ENCODE results near the gene CYP26A1.

The CYP26A1 gene

DNA sequence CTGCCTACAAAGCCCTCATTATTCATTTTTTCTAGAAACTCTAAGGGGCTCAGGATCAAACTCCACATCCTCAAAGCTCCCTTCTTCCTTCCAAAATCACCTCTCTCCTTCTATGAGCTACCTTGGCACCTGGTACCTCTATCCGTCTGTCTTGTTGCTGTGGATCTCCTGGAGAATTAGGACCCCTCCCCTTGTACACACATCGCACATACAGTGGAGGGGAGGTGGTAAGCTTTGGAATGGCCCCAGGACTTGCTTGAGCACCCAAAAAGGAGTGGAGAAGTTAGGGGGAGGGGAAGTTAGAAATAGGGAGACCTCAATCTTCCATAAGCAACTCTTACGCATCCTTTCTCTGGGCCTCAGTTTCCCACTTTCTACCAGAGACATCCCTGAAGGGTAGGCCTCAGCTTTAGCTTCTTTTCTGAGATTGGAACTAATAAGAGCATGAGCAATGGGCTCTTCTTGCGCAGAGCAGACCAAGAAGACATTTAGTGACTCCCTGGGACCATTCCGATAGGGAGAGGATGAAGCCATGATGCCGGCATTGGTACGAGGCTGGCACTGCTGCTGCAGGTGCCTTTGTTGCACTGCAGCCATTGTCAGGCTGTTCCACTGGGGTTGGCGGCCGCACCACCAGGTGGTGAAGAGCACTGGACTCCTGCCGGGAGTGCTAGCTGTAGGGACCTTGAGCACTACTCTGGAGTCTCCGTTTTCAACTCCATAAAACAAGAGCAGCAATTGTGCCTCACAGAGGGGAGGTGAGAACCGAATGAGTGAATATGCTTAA, 8.6 kb upstream of the CYP26A1 start:
- no peak for DNase-seq (ENCODE audit: low spot score)

DNA sequence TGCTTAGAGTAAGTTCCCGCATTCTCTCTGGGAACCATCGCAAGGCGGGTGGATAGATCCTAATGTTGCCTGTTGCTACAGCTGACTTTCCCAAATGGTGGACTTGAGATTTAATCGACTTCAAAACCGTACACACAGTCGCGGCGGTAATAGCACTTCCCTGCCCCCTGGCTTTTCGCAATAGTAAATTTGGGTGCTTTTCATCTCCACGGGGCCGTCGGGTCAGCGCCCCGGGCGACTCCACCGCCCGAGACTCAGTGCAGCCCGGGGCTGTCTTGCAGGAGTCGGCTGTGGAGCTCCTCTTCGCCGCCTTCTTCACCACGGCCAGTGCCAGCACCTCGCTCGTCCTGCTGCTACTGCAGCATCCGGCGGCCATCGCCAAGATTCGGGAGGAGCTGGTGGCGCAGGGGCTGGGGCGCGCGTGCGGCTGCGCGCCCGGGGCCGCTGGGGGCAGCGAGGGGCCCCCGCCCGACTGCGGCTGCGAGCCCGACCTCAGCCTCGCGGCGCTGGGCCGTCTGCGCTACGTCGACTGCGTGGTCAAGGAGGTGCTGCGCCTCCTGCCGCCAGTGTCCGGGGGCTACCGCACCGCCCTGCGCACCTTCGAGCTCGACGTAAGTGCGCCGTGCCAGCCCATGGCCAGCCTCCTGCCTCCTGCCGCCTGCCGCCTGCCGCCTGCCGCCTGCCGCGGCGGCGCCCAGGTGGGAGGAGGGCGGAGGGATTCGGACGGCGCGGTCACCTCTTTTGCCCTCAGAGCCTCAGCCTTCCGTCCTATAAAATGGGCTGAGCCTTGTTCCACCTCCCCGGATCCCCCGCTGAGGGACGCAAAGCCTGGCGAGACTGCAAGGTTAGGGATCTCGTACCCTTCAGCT, 7.8 kb upstream of the CYP26A1 start:
- no peak for DNase-seq (ENCODE audit: low spot score)

DNA sequence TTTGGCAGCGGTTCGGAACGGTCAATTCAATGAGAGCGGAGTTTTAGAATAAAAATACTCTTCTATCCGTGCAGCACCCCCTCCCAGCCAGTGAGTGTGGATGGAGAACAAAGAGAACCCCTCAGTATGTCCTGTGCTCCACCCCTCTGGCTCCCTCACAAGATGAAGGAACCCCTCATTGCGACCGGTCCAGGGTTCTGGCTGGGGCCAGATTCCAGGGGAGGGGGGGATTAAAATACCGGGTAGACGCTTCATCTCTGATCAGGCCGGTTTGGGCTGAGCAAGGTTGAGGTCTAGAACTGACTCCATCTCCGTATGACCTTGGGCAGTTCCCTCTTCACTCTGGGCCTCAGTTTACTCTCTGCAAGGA, 7.2 kb upstream of the CYP26A1 start:
- DNase-seq (ENCODE audit: low spot score) = no peak

DNA sequence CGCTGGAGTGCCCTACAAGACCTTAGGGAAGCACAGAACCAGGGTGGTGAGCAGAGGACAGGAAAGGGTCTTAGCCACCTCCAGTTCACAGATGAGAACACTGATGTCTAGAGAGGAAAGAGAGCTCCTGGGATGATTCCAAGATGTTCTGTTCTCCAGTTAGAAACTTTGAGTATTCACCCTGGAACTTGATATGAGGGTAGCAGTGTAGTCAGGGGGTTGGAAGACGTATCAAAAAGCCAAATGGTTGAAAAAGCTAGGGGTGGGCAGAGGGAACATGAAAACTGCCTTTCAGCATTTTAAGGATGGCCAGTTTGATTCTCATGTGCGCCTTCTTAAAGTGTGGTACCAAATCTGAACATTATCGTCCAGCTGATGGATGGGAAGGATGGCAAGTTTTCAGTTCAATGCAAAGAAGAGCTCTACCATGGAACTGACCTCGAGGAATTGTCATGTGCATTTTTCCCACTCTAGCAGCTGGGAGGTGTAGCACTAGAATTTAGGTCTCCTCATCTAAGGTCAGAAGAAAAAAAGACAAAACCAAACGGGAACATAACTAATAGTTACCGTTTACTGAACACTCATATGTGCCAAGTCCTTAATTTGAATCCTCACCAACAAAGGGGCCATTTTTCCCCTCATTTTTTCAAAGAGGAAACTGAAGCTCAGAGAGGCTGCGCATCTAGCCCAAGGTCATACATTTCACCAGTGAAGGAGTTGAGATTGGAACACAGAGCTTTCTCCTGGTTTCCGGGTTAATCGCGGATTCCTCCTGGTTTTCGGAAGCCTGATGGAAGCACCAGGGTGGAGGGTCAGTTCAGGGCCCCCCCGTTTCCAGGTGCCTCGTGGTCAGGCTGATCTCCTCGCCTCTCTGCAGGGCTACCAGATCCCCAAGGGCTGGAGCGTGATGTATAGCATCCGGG, 6.0 kb upstream of the CYP26A1 start:
- no peak for DNase-seq (ENCODE audit: low spot score)

DNA sequence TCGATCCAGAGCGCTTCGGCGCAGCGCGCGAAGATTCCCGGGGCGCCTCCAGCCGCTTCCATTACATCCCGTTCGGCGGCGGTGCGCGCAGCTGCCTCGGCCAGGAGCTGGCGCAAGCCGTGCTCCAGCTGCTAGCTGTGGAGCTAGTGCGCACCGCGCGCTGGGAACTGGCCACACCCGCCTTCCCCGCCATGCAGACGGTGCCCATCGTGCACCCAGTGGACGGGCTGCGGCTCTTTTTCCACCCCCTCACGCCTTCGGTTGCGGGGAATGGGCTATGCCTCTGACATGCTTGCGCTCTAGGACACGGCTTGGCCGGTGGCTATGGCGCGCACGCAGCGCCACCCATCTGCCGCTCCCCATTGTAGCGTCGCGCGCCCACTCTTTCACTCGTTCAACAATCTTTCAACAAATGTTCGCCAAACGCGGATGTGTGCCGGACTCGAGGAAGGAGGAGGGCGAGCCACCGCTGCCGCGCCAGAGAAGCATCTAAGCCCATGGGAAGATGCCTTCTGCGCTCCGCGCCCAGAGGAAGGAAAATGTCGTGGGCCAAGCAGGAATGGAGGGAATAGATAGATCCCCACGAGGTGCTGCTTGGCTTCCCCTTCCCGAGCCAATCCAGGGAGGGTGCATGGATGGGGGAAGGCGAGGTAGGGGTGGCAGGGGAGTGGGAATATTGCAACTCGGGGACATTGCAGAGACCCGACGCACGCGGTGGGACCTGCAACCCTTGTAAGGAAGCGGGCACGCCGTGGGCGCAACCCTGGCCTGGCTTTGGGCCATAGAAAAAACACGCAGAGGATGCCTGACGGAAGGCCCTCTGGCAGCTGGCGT, 5.1 kb upstream of the CYP26A1 start:
- no peak for DNase-seq (ENCODE audit: low spot score)

DNA sequence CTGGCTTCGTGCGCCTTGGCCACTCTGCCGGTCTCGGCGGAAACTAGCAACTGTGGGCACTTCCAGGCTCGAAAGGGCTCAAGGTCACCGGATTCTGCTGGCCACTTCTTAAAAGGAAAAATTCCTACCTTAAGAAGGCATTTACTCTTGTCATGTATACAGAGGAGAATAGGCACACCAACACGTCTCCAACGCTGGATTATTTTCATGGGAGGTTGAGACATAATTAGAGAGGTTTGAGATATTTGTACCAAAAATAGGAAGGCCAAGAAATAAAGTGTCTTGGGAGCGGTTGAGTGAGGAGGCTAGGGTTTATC, 4.5 kb upstream of the CYP26A1 start:
- no peak for DNase-seq (ENCODE audit: low spot score)

DNA sequence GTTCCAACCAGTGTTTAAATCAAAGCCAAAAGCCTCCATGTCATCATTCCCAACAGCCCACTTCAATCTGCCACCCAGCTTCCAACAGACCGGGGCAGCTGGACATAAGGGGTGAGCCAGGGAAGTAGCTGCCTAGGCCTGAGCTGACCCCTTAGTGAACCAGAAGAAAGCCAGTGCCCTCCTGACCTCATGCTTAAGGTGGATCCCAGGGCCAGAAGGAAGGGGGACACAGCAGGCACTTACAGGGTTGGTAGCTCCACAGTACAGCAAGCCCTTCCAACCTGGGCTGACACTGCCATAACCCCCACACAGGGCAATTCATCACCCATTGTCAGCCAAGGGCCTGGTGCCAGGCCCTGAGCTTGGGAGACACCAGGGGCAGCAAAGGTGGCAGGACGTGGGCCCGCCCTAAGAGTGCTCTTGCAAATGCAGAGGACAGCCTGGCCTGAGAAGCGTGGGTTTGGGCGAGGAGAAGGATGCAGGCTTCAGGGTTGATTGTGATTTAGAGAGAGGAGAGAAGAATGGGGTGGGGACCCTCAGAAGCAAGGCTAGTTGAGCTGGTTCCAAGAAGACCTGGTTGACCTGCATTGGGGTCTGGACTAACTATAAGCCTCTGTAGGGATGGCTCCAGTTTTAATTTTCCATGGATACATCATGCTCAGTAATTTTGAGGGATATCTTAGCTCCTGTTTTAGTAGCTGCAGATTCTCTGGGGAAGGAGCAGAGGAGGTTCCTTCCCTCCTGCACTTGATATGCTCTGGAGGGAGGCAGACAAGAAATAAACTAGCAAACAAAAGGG, 3.1 kb upstream of the CYP26A1 start:
- no peak for DNase-seq (ENCODE audit: low spot score)

DNA sequence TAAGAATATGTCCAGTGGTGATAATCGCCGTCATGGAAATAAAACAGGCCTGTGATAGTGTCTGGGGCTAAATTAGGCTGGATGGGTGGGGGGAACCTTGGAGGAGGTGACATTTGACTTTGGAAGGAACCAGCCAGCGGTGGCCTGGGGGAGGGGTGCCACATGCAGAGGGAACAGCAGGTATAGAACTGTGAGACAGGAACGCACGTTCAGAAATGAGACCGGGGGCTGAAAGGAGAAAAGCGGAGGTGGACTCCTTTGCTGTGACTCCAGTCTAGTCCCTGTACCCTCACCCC, 2.6 kb upstream of the CYP26A1 start:
- no peak for DNase-seq (ENCODE audit: low spot score)

DNA sequence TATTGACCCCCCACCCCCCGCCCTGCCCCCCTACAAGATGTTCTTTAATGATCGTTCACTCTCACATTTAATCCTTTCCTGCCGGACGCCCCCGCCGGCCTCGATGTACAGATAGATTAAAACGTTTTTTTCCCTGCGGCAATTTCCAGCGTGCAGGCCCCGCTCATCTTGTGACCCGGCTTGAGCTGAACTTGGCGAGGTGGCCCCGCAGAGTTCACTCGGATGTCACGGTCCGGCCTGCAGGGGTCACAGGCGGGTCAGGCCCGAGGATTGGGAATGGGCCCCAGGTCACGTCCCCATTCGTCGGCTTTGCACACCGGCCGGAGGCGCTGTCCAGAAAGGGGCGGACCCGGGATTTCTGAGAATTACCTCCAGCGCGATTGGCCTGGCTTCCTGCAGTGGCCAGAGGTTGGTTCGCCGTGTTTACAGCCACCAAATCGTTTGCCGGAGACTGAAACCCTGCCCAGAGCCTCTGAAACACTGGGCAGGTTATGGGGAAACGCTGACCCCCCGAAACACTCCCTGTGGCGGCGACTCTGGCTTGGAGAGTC, 1.9 kb upstream of the CYP26A1 start:
- DNase-seq (ENCODE audit: low spot score) = no peak

DNA sequence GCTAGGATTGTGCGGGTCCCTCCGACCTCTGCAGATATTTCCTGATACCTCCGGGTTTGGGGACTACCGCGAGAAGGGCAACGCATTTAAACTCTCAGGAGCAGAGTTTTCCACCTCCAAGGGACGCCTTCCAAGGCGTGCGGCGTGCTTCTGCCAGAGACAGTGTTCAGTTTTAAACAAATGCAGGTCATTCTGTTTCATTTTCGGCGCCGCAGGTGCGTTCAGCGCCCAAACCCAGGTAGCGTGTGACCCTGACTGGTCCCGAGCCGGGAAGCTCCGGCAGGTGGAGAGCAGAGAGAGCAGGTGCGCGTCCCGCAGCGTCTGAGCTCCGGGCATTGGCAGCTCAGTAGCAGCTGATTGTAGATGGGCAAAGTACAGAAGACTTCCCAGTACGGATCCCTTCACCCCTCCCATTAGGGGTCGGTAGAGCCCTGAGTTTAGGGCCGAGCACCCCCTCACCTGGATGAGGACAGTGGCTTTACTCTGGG, 1.4 kb upstream of the CYP26A1 start:
- no peak for DNase-seq (ENCODE audit: low spot score)

DNA sequence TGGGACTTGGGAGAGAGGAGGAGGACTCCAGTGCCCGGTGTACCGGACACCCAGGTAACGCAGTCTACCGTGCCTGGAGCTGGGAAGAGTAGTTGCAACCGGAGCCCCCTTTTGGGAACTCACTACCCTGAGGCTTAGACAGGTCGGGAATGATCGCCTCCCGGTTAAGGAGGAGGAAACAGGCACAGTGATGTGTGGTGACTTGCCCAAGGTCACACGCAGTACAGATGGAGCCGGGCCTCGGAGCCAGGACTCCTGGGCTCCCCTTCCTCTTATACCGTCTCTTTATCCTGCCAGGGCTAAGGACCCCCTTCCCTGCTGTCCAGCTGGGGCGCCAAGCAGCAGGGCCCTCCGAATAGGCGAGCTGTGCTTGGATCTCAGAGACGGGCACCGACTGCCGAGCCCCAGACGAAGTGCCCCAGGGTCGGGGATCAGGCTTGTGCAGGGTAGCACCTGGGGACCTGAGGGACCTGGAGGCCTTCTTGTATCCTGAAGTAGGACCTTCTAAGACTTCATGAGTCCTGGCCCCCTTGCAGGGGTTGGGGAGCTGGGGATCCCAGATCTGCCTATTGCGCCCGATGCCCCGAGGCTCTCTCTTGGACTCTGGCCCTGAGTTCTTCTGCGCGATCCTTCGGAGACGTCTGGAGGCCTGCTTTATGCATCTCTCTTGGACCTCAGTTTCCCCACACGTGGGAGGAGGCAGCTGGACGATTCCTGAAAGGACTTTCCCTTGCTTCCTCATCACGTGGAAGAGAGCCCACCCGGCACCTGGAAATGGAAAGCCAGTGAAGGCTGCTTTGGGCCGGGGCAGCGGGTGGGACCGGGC, 767 bp upstream of the CYP26A1 start:
- no peak for DNase-seq (ENCODE audit: low spot score)

DNA sequence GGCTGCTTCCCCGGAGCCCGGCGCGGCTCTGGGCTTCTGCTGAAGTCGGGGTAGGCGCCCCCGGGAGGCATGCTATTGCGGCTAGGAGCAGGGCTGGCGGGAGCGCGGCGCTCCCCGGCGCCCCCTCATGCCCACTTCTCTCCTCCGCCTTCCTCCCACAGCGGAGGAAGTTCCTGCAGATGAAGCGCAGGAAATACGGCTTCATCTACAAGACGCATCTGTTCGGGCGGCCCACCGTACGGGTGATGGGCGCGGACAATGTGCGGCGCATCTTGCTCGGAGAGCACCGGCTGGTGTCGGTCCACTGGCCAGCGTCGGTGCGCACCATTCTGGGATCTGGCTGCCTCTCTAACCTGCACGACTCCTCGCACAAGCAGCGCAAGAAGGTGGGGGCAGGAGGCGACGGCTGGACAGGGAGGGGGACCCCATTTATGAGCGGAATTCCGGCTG, 479 bp downstream of the CYP26A1 start:
- no peak for DNase-seq (ENCODE audit: low spot score)

DNA sequence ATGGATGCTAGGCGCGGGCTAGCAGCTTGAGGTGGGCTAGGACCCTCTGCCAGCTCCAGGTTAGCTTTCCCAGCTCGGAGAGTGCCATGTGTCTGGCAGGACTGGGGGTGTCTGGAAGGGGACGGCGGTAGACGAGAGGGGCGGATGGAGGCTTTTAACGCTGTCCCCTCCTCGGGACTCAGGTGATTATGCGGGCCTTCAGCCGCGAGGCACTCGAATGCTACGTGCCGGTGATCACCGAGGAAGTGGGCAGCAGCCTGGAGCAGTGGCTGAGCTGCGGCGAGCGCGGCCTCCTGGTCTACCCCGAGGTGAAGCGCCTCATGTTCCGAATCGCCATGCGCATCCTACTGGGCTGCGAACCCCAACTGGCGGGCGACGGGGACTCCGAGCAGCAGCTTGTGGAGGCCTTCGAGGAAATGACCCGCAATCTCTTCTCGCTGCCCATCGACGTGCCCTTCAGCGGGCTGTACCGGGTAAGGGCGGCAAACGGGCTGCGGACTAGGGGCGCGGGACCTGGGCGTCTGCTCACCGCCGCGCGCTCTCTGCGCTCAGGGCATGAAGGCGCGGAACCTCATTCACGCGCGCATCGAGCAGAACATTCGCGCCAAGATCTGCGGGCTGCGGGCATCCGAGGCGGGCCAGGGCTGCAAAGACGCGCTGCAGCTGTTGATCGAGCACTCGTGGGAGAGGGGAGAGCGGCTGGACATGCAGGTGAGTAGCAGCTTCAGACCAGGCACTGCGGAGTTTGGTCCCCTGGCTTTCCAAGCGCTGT, 1.1 kb downstream of the CYP26A1 start:
- no peak for DNase-seq (ENCODE audit: low spot score)

DNA sequence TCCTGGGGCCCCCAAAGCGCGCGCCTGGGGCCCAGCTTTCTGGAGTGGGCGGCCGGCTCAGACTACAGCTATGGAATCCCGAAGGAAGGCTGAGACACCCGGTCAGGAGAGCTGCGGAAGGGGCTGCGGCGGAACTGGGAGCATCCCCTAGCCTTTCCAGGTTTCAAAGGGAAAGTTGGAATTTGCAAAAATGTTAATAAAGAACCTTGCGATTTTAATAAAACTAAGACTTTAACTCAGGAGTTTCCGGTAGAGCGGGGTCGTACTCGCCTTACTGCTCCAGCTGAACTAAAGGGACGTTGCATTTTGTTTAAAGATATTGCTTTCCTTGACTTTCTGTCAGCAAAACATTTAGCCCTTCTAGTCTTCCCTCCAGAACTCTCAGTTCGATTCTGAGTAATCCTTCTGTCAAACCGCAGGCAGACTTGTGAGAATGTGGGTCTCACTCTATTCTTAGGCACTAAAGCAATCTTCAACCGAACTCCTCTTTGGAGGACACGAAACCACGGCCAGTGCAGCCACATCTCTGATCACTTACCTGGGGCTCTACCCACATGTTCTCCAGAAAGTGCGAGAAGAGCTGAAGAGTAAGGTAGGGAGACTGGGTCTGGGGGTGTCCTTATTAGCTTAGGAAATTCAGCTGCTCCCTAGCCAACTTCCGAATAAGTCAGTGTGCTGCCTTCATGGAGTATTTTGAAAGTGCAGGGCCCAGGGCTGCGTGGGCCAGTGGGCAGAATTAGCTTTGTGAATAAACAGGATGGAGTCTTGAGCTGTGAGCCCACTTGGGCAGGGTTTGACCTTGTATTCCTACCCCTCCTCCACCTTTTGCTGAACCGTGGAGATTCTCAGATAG, 1.9 kb downstream of the CYP26A1 start:
- no peak for DNase-seq (ENCODE audit: low spot score)

DNA sequence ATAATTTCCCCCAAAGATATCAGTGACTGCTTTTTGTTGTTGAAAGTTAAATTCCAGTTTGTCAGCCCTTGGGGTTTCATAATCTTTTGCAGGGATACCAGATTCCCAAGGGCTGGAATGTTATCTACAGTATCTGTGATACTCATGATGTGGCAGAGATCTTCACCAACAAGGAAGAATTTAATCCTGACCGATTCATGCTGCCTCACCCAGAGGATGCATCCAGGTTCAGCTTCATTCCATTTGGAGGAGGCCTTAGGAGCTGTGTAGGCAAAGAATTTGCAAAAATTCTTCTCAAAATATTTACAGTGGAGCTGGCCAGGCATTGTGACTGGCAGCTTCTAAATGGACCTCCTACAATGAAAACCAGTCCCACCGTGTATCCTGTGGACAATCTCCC, 3.2 kb downstream of the CYP26A1 start:
- no peak for DNase-seq (ENCODE audit: low spot score)

DNA sequence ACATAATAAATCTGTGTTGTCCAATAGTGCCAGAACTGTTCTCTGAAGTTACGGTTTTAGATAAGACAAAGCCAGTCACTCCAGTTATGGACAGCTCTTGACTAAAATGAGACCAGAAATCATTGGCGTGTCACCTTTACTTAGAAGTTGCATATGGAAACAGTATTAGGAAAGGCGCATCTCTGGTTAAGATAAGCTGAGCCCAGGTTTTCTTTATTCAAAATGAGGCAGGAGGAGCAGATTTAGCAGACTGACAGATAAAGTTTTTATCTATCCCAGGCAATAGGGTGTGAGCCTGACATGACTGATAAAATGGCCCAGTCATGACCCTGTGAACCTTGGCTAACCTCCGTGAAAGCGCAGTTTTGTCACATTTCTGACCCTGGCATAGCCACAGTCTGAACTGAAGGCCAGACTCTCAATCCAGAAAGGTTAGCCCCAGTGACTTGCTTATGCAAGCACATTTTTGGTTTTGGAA, 4.2 kb downstream of the CYP26A1 start:
- DNase-seq (ENCODE audit: low spot score) = no peak

DNA sequence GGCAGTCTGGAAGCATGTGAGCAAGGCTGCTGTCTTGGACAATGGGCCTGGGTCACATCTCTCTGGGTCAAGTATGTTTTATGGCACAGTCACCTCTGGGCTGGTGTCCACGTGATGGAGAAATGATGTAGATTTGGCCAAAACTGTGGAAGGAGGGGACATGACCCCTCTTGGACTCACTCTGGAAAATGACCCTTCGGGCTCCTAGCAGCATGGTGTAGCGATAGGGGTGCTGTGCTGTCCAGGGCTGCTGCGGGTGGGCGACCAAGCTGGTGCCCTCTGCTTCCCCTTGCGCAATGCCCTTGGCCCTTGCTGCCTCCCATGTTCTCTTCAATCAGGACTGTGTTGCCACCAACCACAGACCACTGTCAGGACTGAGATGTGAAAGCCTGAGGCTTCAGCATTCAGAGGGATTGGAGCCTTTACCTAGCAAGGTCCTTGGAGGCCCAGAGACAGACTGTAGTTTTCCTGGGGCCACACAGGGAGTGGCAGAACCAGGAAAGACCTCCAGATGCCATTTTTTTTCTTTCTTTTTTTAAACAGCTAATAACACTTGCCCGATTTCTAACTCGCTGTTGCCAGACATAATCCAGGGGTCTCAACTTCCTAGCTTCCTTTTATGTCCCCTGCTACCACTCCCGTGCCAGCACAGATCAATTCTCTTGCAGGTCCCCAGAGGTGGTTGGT, 6.1 kb downstream of the CYP26A1 start:
- DNase-seq (ENCODE audit: low spot score) = no peak

Data from AG08395 (cell line).